ENCODE results near the gene MAS1L. TPM values are rescaled to one million over a fixed set of nuclear protein-coding genes. Genes with fewer than 3 reads are reported as not detected.
"Not testable (repeated sequence)": the region's sequence is repeated elsewhere in the genome, so short reads cannot be mapped to it uniquely, and the experiment has no call there.

Gene MAS1L
- total RNA-seq, 1 donor from 2014 or later: not detected

- intact Hi-C loops (cut with DNase I): no loop called here
- ATAC-seq: no peak
- no peak for DNase-seq (ENCODE audit: missing footprints)
Observed at GRCh38 chr6:29442719-29443118, 45.0 kb downstream of the MAS1L start.

- intact Hi-C loops (cut with DNase I): no loop called here
- no peak for ATAC-seq
- DNase-seq (ENCODE audit: missing footprints): no peak
Observed at GRCh38 chr6:29439006-29439405, 48.8 kb downstream of the MAS1L start, which contains the start of gene OR10C1. Gene OR10C1, plus strand, starts transcription at chr6:29439306. Its CDS starts 710 bp downstream, at chr6:29440016.

DNA sequence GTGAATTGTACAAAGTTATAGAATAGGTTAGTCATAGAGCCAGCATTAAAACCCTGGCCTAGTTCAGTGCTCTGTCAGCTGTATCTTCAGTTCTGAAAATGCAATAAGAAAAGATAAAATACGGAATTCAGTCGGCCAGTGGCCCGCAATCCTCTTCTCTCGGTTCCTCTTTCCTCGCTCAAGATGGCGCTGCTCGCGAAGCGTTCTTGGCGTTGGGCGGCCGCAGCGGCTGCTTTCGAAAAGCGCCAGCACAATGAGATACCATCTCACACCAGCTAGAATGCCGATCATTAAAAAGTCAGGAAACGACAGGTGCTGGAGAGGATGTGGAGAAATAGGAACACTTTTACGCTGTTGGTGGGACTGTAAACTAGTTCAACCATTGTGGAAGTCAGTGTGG is 51.0 kb downstream of the MAS1L start:
- intact Hi-C loops (cut with DNase I); ATAC-seq; DNase-seq (ENCODE audit: missing footprints): not testable (repeated sequence)

Other genes with a start within 250 kb of the MAS1L start
- not detected for gene OR14J1, start 186.3 kb downstream of the MAS1L start, total RNA-seq
- gene OR5V1, start 119.1 kb downstream of the MAS1L start, total RNA-seq: not detected
- gene OR12D3, start 112.7 kb downstream of the MAS1L start, total RNA-seq: not detected
- not detected for gene OR12D2, start 92.3 kb downstream of the MAS1L start, total RNA-seq
- not detected for gene OR12D1, start 73.0 kb downstream of the MAS1L start, total RNA-seq
- not detected for gene OR10C1, start 48.6 kb downstream of the MAS1L start, total RNA-seq
- not detected for gene OR11A1, start 30.9 kb downstream of the MAS1L start, total RNA-seq
- gene OR2H1, start 30.8 kb downstream of the MAS1L start, total RNA-seq: not detected
- gene UBD, start 71.8 kb upstream of the MAS1L start, total RNA-seq: not detected
- gene OR2H2, start 97.2 kb upstream of the MAS1L start, total RNA-seq: not detected
- 19.0 TPM for gene GABBR1, start 145.2 kb upstream of the MAS1L start, total RNA-seq
- 12.6 TPM for gene MOG, start 169.1 kb upstream of the MAS1L start, total RNA-seq
- not detected for gene ZFP57, start 193.2 kb upstream of the MAS1L start, total RNA-seq
- gene HLA-F, start 235.5 kb upstream of the MAS1L start, total RNA-seq: 32.6 TPM

Measured in Right ventricle myocardium inferior (tissue), 1 donor.